Measurements from ENCODE around the gene DCDC2C.
"Not testable (repeated sequence)": the region's sequence is repeated elsewhere in the genome, so short reads cannot be mapped to it uniquely, and the experiment has no call there.

The DCDC2C gene

GRCh38 chr2:3806730-3807129 is 103.4 kb downstream of the DCDC2C start:
- TF ChIP-seq CTCF (IDR thresholded peaks at IDR 0.05; ENCODE audit: low read depth, low read length): no peak
- H3K4me3 ChIP-seq (replicated peaks in 1 of 2; ENCODE audit: low read depth in 2 of 2, low read length in 2 of 2): no peak overlapping the region
- no peak for DNase-seq (ENCODE audit: low read depth in 2 of 2)

- TF ChIP-seq CTCF (IDR thresholded peaks at IDR 0.05; ENCODE audit: low read depth, low read length): no peak
- peak; percentile 27 to 60 for DNase-seq (ENCODE audit: low read depth in 2 of 2)
- H3K4me3 ChIP-seq (replicated peaks in 1 of 2; ENCODE audit: low read depth in 2 of 2, low read length in 2 of 2): no peak overlapping the region
Observed at GRCh38 chr2:3807853-3808252, 104.5 kb downstream of the DCDC2C start.

DNA sequence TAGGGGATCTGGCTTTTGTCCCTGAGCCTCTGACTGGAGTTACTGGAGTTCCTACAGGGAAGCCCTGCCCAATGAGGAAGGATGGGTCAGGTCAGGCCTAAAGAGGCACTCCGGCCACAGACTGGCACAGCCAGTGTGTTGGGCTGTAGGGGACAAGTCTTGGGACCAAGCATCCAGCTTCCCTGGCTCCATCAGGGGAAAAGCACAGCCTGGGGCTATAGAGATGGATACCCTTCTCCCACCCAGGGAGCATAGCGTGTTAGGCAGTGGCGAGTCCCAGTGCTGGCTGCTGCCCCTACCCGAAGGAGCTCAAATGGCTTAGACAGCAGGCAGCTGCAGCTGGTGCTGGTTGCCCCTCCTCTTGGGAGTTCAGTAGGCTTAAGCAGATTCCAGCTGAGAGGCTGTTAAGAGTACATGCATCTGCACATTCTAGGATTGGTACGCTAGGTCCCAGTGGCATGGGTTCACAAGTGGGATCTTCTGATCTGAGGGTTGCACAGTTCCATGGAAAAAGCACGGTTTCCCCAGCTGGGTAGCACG is 111.4 kb downstream of the DCDC2C start:
- no peak overlapping the region for H3K4me3 ChIP-seq (replicated peaks in 1 of 2; ENCODE audit: low read depth in 2 of 2, low read length in 2 of 2)
- TF ChIP-seq CTCF (IDR thresholded peaks at IDR 0.05; ENCODE audit: low read depth, low read length): no peak
- no peak for DNase-seq (ENCODE audit: low read depth in 2 of 2)

GRCh38 chr2:3817144-3817543 is 113.8 kb downstream of the DCDC2C start:
- not testable (repeated sequence) for H3K4me3 ChIP-seq (replicated peaks in 1 of 2; ENCODE audit: low read depth in 2 of 2, low read length in 2 of 2); DNase-seq (ENCODE audit: low read depth in 2 of 2)

DNA sequence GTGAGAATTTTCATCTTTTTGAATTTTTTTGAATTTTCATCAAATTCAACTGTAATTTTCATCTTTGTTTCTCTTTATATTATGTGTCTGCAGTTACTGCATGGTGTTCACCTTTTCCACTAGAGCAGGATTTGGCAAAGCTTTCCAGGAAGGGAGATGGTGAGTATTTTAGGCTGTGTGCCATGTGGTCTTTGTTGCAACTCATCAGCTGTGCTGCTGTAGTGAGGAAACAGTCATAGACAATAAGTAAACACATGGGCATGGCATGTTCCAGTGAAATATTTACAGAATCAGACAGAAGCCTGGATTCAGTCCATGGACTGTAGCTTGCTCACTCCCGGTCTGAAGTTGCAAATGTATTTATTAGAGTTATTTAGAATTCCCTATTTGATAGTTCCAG is 120.4 kb downstream of the DCDC2C start:
- no peak overlapping the region for H3K4me3 ChIP-seq (replicated peaks in 1 of 2; ENCODE audit: low read depth in 2 of 2, low read length in 2 of 2)
- peak in 1 of 2 donors; percentile 49 for DNase-seq (ENCODE audit: low read depth in 2 of 2)
- TF ChIP-seq CTCF (IDR thresholded peaks at IDR 0.05; ENCODE audit: low read depth, low read length): no peak

- TF ChIP-seq CTCF (IDR thresholded peaks at IDR 0.05; ENCODE audit: low read depth, low read length): peak; percentile 59
- no peak overlapping the region for H3K4me3 ChIP-seq (replicated peaks in 1 of 2; ENCODE audit: low read depth in 2 of 2, low read length in 2 of 2)
- DNase-seq (ENCODE audit: low read depth in 2 of 2): peak; percentile 30 to 37
Observed at GRCh38 chr2:3827673-3828575, 124.5 kb downstream of the DCDC2C start.

DNA sequence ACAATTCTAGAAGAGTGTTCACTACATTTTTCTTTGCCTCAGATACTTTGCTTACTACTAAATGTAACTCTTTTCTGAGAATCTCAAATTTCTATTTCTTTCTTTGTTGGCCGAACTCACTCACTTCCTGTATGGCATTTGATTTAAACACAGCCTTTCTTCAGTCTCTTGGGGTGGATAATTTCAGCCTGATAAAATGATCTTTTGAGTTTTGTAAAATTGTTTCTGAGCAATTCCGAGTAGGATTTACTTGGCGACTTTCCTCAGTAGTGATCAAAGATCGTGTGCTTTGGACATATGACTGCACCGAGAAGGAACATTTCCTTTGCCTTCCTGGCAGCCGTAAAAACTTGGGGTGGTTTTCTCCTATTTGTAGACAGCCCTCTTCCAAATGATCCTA is 127.4 kb downstream of the DCDC2C start:
- no peak for DNase-seq (ENCODE audit: low read depth in 2 of 2)
- no peak overlapping the region for H3K4me3 ChIP-seq (replicated peaks in 1 of 2; ENCODE audit: low read depth in 2 of 2, low read length in 2 of 2)
- no peak for TF ChIP-seq CTCF (IDR thresholded peaks at IDR 0.05; ENCODE audit: low read depth, low read length)

Data from cardiac fibroblast (primary cell).